Activated CD8-positive, alpha-beta memory T cell treated with anti-CD3 and anti-CD28 coated beads, Interleukin-2, amount 10 ng/mL, durations not matched to agents 7 days and 5 days (primary cell): ENCODE data around the gene DTNBP1. TPM values are rescaled to one million over a fixed set of nuclear protein-coding genes. Genes with fewer than 3 reads are reported as not detected.

Source experiments
- ATAC-seq: fragments of 150-1000 bp; cut with Tn5 transposase; one replicate; pipeline ENCODE4 v1.10.0; 2021; ENCODE audit warnings: moderate library complexity
- CTCF ChIA-PET: fragments of 350-600 bp; sonication (Branson Sonifier 250); formaldehyde crosslinking; loops from one replicate; lab custom pipeline; 2021; ENCODE audit warnings: antibody characterized with exemption; lab: Charles Lee
- DNase-seq: peaks from one replicate; pipeline ENCODE4 v3.0.0-alpha.2; 2020
- H3K27ac Mint-ChIP-seq: one replicate; pipeline ENCODE4 v1.8.0; 2021; ENCODE audit warnings: mild to moderate bottlenecking, mixed read lengths
- H3K27me3 Mint-ChIP-seq: one replicate; pipeline ENCODE4 v1.8.0; 2021; ENCODE audit warnings: mixed read lengths
- H3K36me3 Mint-ChIP-seq: one replicate; pipeline ENCODE4 v1.8.0; 2021; ENCODE audit warnings: mild to moderate bottlenecking, mixed read lengths
- H3K4me1 Mint-ChIP-seq: one replicate; pipeline ENCODE4 v1.8.0; 2021; ENCODE audit warnings: mixed read lengths
- H3K4me3 Mint-ChIP-seq: one replicate; pipeline ENCODE4 v1.8.0; 2021; ENCODE audit warnings: mild to moderate bottlenecking, moderate library complexity, mixed read lengths
- H3K9me3 Mint-ChIP-seq: one replicate; pipeline ENCODE4 v1.8.0; 2022; ENCODE audit warnings: low read depth, mixed read lengths
- total RNA-seq, 2 experiments: library from RNA; stranded (reverse); gene quantifications; one replicate each; pipeline ENCODE4 v1.2.3, GENCODE V29; 2021

DTNBP1 gene
- total RNA-seq, 2 experiments from 2014 or later: 15.3 to 18.5 TPM

DNA sequence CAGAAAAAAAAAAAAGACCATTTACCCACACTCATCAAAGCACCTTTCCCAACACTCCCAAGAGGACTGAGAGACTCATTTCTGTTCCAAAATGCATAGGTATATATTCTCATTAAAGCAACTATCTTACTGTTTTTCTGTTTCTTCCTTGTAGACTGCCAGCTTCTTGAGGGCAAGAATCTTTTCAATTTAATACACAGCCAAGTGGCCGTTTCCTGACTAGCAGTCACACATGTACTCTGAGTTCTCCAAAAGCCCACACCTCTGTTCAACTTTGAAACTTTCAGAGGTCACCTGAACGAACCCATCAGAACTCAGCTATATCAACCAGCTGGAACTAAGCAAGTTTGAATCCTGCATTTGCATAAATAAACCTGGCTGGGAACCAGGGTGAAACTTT is 92.7 kb downstream of the DTNBP1 start:
- CTCF ChIA-PET: no interaction called here
- peaks cover 1% of the 10 kb centered on the region for H3K36me3 Mint-ChIP-seq
- peaks cover 2% of the 10 kb centered on the region for H3K4me1 Mint-ChIP-seq
- ATAC-seq (no peak), DNase-seq (no peak)
- no peak overlapping the region for H3K4me3 Mint-ChIP-seq
- no peaks in the 10 kb centered on the region for H3K27me3 Mint-ChIP-seq
- no peaks in the 10 kb centered on the region for H3K9me3 Mint-ChIP-seq
- H3K27ac Mint-ChIP-seq: no peak overlapping the region

GRCh38 chr6:15569035-15569995 is 93.5 kb downstream of the DTNBP1 start:
- CTCF ChIA-PET: no interaction called here
- peaks cover 1% of the 10 kb centered on the region for H3K36me3 Mint-ChIP-seq
- no peaks in the 10 kb centered on the region for H3K27me3 Mint-ChIP-seq
- H3K4me3 Mint-ChIP-seq: no peak overlapping the region
- DNase-seq (no peak), ATAC-seq (no peak)
- no peaks in the 10 kb centered on the region for H3K4me1 Mint-ChIP-seq
- H3K9me3 Mint-ChIP-seq: no peaks in the 10 kb centered on the region
- no peak overlapping the region for H3K27ac Mint-ChIP-seq

DNA sequence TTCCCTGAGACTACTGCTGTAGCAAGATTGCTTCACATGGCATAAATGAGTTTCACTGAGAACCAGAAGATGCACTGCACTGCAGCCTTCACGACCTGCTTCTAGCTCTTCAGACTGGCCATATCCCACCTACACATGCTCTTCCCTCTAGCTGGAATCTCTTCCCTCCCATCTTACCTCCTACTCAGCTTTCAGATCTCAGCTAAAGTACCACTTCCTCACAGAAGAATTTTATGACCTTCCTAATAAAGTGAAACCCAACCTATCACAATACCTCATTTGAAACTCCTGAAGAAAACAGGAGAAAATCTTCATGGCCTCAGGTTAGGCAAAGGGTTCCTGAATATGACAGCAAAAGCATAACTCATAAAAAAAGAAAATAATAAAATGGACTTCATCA is 99.9 kb downstream of the DTNBP1 start:
- CTCF ChIA-PET: no interaction called here
- no peak for ATAC-seq
- no peak overlapping the region for H3K27ac Mint-ChIP-seq

GRCh38 chr6:15561447-15562199 is 101.2 kb downstream of the DTNBP1 start:
- Mint-ChIP-seq H3K36me3 (peaks cover 3% of the 10 kb centered on the region), H3K27ac (no peak overlapping the region), H3K4me3 (no peak overlapping the region), H3K27me3 (no peaks in the 10 kb centered on the region), H3K9me3 (no peaks in the 10 kb centered on the region), H3K4me1 (no peaks in the 10 kb centered on the region)
- CTCF ChIA-PET: no interaction called here
- no peak for DNase-seq
- ATAC-seq: no peak

More for the DNA sequence above, 99.9 kb downstream of the DTNBP1 start:
- no peaks in the 10 kb centered on the region for H3K27me3 Mint-ChIP-seq
- no peaks in the 10 kb centered on the region for H3K9me3 Mint-ChIP-seq
- no peak overlapping the region for H3K4me3 Mint-ChIP-seq
- peaks cover 1% of the 10 kb centered on the region for H3K36me3 Mint-ChIP-seq
- H3K4me1 Mint-ChIP-seq: no peaks in the 10 kb centered on the region
- no peak for DNase-seq

DNA sequence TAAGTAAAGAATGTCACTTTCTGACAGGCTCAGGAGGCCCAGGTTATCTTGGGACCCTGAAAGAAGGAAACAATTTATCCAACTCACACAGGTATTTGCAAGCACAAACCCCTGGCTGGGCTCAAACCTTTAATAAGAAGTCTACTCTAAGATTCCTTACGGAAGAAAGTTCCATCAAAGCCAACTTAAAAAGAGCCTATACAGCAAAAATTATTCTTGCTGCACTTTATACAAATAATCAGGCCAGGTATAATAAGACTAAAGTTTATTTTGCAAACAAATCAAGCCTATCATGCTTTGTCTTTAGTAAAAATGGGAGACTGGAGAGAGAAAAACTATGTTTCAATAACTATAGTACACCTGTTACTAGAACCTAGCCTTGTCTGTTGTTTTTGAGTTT is 102.1 kb downstream of the DTNBP1 start:
- peaks cover 2% of the 10 kb centered on the region for H3K36me3 Mint-ChIP-seq
- H3K27me3 Mint-ChIP-seq: no peaks in the 10 kb centered on the region
- no peak overlapping the region for H3K4me3 Mint-ChIP-seq
- no peaks in the 10 kb centered on the region for H3K4me1 Mint-ChIP-seq
- H3K9me3 Mint-ChIP-seq: no peaks in the 10 kb centered on the region
- CTCF ChIA-PET: no interaction called here
- ATAC-seq (no peak), DNase-seq (no peak)
- no peak overlapping the region for H3K27ac Mint-ChIP-seq

GRCh38 chr6:15557174-15557573 is 105.7 kb downstream of the DTNBP1 start:
- CTCF ChIA-PET: no interaction called here
- no peaks in the 10 kb centered on the region for H3K9me3 Mint-ChIP-seq

DNA sequence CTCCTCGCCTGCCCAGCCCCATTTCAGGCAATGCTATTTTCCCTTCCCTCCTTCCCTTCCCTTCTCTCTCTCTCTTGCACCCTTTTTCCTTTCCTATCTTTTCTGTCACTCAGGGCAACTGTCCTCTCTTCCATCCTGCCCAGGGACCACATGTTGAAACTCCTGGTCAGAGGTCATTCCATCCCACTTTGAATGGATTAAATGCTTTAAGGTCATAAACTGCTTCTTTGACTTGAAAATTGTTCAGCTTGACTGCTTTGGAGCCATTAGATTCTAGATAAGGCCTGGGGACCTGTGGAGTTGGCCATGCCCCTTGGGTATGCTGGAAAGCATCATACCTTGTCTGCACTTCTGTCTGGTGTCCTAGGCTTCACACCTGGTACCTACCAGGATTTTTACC is 106.1 kb downstream of the DTNBP1 start:
- H3K4me1 Mint-ChIP-seq: no peaks in the 10 kb centered on the region
- H3K27ac Mint-ChIP-seq: no peak overlapping the region
- CTCF ChIA-PET: interaction anchor here (0.7 kb wide), 1 partner anchor 455 kb away, joined by 3 read pairs; no protein-coding TSS in a partner anchor
- ATAC-seq (no peak), DNase-seq (no peak)
- peaks cover 2% of the 10 kb centered on the region for H3K36me3 Mint-ChIP-seq
- H3K9me3 Mint-ChIP-seq: no peaks in the 10 kb centered on the region
- no peak overlapping the region for H3K4me3 Mint-ChIP-seq
- no peaks in the 10 kb centered on the region for H3K27me3 Mint-ChIP-seq

More at GRCh38 chr6:15557174-15557573, 105.7 kb downstream of the DTNBP1 start:
- no peak overlapping the region for H3K4me3 Mint-ChIP-seq
- ATAC-seq (no peak), DNase-seq (no peak)
- peaks cover 2% of the 10 kb centered on the region for H3K36me3 Mint-ChIP-seq
- no peaks in the 10 kb centered on the region for H3K4me1 Mint-ChIP-seq
- H3K27me3 Mint-ChIP-seq: no peaks in the 10 kb centered on the region
- H3K27ac Mint-ChIP-seq: no peak overlapping the region

GRCh38 chr6:15555101-15556038 is 107.5 kb downstream of the DTNBP1 start:
- no peaks in the 10 kb centered on the region for H3K4me1 Mint-ChIP-seq
- H3K27me3 Mint-ChIP-seq: no peaks in the 10 kb centered on the region
- no peak overlapping the region for H3K4me3 Mint-ChIP-seq
- no peak overlapping the region for H3K27ac Mint-ChIP-seq
- no peak for ATAC-seq
- peaks cover 2% of the 10 kb centered on the region for H3K36me3 Mint-ChIP-seq
- no peaks in the 10 kb centered on the region for H3K9me3 Mint-ChIP-seq
- no peak for DNase-seq
- CTCF ChIA-PET: no interaction called here

GRCh38 chr6:15554728-15555100 is 108.1 kb downstream of the DTNBP1 start:
- Mint-ChIP-seq H3K9me3 (no peaks in the 10 kb centered on the region), H3K4me1 (no peaks in the 10 kb centered on the region)
- CTCF ChIA-PET: no interaction called here

DNA sequence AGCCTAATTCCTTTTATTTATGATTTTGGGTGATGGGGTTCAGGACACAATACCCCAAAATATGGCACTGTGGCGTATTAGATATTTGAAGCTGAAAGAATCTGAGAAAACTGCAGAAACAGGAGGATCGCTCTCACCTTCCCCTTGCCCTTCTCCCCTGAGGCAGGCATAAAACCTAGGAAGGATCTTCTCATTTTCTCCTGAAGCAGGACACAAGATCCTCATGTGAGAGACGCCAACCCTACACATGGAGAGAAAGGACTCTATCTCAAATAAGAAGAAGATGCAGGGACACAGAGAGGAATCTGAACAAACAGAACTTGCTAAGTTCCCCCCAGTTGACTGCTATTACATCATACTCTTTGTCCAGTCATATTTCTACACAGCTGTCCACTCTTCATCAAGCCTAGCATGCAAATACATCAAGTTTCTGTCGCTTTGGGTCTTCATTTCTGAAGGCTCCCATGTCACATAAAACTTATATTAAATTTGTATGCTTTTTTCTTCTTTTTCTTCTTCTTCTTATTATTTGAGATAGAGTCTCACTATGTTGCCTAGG is 109.0 kb downstream of the DTNBP1 start:
- no peak for ATAC-seq
- Mint-ChIP-seq H3K36me3 (peaks cover 2% of the 10 kb centered on the region), H3K4me3 (no peak overlapping the region), H3K9me3 (no peaks in the 10 kb centered on the region), H3K27ac (no peak overlapping the region), H3K4me1 (no peaks in the 10 kb centered on the region), H3K27me3 (no peaks in the 10 kb centered on the region)
- DNase-seq: no peak
- CTCF ChIA-PET: no interaction called here

More at GRCh38 chr6:15554728-15555100, 108.1 kb downstream of the DTNBP1 start:
- Mint-ChIP-seq H3K27me3 (no peaks in the 10 kb centered on the region), H3K4me3 (no peak overlapping the region), H3K27ac (no peak overlapping the region), H3K36me3 (peaks cover 2% of the 10 kb centered on the region)
- no peak for DNase-seq
- ATAC-seq: no peak

GRCh38 chr6:15553031-15553430 is 109.8 kb downstream of the DTNBP1 start:
- H3K27ac Mint-ChIP-seq: no peak overlapping the region
- H3K4me3 Mint-ChIP-seq: no peak overlapping the region
- no peaks in the 10 kb centered on the region for H3K9me3 Mint-ChIP-seq
- no peaks in the 10 kb centered on the region for H3K27me3 Mint-ChIP-seq
- CTCF ChIA-PET: interaction anchor here (0.8 kb wide), 1 partner anchor 10 kb away, joined by 3 read pairs; no protein-coding TSS in a partner anchor
- peaks cover 2% of the 10 kb centered on the region for H3K36me3 Mint-ChIP-seq
- DNase-seq (no peak), ATAC-seq (no peak)
- no peaks in the 10 kb centered on the region for H3K4me1 Mint-ChIP-seq

DNA sequence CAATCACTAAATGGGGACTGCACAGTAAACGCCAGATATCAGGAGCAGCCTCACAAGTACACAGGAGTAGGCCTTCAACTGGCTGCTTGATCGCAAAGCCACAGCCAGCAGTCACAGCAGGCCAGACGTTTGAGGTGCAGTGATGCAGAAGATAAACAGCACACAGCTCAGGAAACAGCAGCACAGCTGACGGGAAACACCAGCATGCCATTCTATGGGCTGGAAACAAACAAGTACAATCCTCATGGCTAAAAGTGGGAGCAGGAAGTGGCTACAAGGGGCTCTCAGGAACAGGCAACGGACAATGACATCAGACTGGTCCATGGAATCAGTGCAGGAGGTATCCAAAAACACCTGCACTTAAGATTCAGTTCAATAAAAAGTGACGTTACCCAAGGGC is 111.0 kb downstream of the DTNBP1 start:
- Mint-ChIP-seq H3K36me3 (peaks cover 3% of the 10 kb centered on the region), H3K4me3 (no peak overlapping the region), H3K27ac (no peak overlapping the region), H3K4me1 (no peaks in the 10 kb centered on the region), H3K27me3 (no peaks in the 10 kb centered on the region), H3K9me3 (no peaks in the 10 kb centered on the region)
- no peak for ATAC-seq
- CTCF ChIA-PET: no interaction called here
- DNase-seq: no peak

DNA sequence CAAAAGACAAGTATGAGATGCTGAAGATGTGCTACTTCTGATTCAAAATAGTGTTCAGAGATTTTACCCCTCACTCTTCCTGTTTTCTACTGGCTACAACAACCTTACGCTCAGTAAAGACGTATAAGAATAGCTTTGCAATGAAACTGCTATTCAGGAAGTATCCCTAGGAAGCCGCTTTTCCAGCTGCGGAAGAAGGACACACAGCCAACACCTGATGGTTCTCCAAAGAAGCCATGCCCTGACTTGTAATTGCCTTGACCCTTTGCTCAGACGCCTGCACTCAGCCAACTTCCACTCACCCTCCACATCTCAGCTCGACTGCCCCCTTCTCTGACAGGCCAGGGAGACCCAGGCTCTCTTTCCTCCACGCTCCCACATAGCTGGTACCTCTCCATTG is 111.6 kb downstream of the DTNBP1 start:
- ATAC-seq: no peak
- no peaks in the 10 kb centered on the region for H3K9me3 Mint-ChIP-seq
- no peaks in the 10 kb centered on the region for H3K4me1 Mint-ChIP-seq
- H3K4me3 Mint-ChIP-seq: no peak overlapping the region
- CTCF ChIA-PET: no interaction called here
- H3K36me3 Mint-ChIP-seq: peaks cover 1% of the 10 kb centered on the region
- H3K27ac Mint-ChIP-seq: no peak overlapping the region
- H3K27me3 Mint-ChIP-seq: no peaks in the 10 kb centered on the region
- no peak for DNase-seq
